GM19351 (cell line): Measurements from ENCODE around the gene SPOCK1.
"Not testable (repeated sequence)": the region's sequence is repeated elsewhere in the genome, so short reads cannot be mapped to it uniquely, and the experiment has no call there.

Source experiments
- ATAC-seq: cut with Tn5 transposase; IDR thresholded peaks from one replicate; pipeline ENCODE4 v1.9.1; 2021; ENCODE audit warnings: mild to moderate bottlenecking, moderate library complexity; ENCODE audit not compliant: unreplicated experiment

Gene SPOCK1

DNA sequence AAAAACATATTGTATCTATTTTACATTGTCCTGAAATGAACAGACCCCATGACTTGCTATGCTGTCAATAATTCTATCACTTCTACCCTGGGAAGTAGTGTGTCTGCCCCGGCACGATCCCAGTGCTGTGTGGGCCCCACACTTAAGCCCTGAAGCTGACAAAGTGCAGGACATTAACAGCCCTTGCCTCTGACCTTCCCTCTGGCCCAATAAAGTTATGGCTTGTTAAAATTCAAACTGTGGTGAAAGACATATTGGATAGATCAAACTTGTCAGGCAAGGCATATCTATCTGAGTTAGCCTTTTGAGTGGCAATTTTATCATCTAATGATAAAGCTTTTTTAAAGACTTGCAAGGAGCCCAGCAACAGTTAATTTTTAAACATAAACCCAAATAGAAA lies 229.2 kb downstream of the SPOCK1 start:
- ATAC-seq, result no peak

DNA sequence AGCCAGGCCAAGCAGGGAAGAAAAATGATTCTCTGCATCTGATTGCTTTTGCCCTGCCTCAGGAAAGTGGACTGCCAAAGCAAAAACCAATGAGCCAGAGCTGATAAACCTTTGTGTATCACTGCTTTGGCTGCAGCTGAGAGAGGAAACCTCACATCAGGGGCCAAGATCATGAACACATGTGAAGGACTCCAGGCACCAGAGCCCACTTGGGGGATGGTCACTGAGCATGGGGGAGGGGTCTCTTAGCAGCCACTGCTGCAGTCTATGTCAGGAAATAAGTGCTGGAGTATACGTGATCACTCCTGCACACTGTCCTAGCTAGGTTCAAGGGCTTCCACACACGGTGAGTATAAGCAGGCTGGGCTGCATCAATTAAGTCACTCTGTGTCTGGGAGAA lies 229.9 kb downstream of the SPOCK1 start:
- ATAC-seq, result no peak

DNA sequence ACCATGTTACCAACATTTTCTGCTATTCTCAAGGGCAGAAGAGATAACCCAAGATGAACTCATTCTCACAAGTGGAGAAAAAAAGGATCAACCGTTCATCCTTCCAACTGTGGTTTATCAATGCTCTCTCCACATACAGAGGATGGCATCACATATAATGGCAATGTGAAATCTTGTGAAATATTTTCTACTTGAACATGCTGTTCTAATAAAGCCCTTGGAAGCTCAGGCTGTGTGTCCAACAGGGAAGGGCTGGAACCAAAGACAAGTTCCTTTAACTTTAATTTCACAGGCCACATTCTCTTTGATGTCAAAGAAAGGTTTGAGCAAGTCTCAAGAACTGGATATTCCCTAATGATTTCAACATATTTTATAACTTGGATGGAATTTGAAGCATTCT lies 230.5 kb downstream of the SPOCK1 start:
- no peak for ATAC-seq

DNA sequence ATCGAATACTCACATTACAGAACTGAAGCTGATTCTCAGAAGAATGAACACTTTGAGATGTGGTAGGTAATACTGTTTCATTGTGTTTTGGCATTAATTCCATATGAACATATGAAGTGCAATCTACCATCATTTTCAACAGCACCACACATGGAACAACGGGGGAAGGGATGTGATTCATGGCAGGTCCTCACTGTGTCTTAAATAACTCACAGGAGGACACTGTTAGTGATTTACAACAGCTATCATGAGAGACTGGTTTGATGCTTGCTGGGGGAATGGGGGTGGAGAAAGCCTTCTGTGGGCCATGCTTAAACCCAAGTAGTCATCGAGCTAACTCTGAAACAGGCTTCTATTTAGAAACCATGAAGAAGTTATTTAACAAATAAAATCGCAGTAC lies 232.9 kb downstream of the SPOCK1 start:
- no peak for ATAC-seq

DNA sequence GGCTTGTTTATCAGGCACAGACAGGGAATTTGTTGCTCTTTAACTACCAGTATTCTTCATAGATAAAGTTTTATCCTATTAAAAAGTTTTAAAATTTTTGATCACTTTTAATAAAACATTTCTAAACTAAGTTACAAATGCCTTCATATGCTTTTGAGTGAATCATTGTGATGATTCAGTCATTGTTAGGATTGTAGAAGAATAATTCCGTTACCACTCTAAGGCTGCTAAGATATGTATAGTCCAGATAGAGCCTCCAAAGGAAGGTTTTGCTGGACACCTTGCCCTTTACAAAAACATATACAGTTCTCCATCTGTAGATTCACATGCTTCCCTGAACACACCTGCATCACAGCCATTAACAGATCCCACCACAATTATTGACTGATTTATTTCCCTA lies 233.7 kb downstream of the SPOCK1 start:
- no peak for ATAC-seq

DNA sequence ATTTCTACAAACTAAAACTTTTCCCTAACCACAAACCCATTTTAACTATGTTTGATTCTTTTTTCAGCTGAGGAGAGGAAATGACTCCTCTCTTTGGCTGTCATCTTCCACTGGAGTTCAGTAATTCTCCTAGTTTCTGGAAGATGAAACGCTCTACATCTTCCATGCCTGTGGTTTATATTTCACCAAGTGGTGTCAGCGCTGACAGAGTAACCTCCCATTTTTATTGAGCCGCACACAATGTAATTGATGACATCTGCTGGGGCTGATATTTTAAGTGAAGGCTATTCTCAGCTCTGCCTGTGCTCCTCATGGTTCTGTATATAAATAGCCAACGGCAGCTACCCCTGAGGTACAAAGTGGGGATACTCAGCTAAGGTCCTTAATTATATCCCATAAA lies 234.6 kb downstream of the SPOCK1 start:
- ATAC-seq, result no peak

DNA sequence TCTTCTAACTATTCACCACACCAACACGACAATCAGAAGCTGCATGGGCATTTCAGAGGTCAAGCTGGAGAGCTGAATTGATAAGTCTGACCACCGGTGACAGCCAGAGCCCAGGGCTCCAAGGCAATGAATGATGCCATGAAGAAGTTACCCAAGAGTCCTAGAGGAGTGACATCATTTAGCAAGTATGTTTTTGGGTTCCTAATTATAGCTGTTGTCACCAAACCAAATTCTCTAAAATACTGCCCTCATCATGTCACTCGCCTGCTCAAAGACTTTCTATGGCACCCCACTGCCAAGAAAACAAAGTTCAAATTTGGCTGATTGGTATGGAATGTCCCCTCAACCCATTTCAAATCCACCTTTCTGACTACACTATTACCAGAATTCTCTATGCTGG lies 235.1 kb downstream of the SPOCK1 start:
- no peak for ATAC-seq

DNA sequence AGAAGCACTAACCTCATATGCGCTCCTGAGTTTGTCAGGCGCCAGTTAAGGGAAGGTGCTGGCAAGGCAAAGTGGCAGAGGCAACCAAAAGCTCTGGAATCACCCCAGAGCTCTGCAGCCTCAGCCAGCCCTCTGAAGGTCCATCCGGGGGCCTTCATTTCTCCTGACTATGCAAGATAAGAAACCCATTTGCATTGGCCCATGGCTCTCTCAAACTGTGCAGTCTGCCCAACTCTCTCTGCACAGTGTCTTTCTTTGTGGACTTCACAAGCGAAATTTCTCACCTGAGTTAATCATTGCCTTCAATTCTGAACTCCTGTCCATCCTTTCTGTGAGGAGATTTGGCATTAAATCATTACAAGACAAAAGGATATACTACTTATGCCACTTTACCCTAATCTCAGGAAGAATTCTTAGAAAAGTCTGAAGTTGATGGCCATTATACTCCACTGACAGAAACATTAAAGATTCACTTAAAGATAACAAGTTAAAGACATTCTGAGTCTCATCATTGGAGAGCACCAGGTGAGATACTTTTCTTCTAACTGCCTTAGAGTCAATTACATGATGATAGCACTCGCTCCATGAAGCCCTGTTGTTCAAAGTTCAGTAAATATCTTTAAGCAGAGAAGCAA lies 235.6 kb downstream of the SPOCK1 start:
- no peak for ATAC-seq

DNA sequence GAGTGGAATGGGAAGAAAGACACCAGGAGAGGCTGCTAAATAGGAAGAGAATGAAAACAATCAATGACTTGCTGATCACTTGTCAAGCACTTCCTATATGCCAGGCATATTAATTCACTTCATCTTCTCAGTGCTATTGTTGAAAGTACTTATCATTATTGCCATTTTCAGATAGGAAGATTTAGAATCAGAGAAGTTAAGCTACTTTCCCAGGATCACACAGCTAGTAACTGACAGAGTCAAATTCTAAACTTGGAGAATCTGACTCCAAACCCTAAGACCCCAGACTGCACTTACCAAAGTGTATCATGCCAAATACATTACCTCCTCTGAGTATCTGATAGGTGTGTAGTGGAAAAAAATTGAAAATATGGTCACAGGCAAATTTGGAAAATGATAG lies 236.3 kb downstream of the SPOCK1 start:
- no peak for ATAC-seq

DNA sequence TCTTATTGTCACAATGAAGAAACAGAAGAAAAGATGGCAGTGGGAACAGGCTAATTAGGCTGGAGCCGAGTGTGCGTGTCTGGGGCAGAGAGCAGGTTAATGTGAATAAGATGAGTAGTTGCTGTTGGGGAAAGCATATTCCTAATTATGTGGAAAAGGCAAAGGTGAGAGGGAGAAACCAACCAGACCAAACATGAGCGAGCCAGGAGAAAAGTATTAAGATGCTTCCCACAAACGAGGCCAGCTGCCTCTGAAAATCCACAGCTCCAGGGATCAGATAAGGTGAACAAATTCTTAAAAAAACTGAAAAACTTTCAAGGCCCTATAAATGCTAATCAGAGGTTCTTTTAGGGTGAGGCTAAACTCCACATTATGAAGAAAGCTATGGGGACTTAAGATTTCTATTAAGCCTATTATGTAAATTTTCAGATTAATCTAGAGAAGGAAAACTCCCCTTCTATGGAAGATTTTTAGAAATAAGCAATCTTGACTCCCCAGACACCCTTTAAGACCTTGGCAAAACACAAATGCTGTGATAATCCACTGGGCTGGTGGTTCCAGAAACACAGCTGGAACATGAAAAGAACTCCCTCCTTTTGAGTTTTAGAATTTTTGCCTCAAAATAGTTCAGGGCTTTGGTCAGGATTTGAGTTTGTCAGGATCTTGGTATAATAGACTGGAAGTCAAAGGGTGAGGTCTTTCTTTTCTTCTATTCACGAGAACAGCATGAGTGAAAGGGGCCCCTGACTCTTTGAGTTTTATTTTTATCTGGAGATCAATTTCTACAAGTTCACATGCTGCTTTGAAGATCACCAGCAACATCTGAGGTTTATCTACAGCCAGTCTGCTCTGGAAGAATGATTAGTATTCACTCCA lies 238.1 kb downstream of the SPOCK1 start:
- no peak for ATAC-seq

DNA sequence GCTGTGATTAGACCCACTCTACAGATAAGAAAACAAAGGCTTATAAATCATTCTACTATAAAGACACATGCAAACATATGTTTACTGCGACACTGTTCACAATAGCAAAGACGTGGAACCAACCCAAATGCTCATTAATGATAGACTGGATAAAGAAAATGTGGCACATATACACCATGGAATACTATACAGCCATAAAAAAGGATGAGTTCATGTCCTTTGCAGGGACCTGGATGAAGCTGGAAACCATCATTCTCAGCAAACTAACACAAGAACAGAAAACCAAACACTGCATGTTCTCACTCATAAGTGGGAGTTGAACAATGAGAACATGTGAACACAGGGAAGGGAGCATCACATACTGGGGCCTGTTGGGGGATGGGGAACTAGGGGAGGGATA lies 240.0 kb downstream of the SPOCK1 start:
- not testable (repeated sequence) for ATAC-seq

DNA sequence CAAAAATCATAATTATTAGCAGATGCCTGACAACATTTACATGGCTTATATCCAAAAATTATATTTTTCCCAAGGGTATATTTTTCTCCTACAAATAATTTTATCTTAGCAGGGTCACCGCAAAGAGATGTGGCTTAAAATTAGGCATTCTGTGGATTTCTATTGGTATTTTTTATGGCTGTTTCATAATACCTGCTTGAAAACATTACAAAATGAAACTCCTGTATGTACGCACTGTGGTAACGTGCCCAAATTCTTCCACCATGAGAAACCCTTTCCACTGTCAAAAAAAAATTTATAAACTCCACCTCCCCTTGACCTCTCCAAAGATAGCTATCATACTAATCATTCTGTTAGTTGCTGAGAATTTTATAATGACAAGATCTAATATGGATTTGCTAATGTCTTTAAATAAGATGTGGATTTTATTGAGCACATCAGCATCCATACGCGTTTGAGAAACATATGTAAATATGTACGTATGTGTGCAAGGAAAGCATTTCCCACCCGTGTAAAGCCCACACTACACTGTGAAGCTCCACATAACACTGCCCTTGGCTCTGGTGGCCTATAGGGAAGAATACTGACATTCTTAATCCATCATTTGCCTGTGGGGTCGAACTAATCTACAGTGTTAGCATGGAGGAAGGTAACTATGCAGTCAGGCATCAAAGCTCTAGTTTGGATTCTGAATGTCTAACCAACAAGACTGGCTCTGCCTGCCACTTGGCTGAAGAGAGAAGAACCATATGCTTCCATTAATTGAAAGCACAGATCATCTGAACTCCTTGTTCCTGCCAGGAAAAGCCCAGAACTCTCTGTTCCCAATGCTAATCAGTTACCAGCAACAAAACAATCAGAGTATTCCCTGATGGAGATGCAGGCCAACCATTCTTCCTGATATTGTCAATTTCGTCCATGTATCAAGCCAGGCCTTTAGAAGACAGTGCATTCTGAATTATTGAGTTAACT lies 244.7 kb downstream of the SPOCK1 start:
- ATAC-seq, result no peak

DNA sequence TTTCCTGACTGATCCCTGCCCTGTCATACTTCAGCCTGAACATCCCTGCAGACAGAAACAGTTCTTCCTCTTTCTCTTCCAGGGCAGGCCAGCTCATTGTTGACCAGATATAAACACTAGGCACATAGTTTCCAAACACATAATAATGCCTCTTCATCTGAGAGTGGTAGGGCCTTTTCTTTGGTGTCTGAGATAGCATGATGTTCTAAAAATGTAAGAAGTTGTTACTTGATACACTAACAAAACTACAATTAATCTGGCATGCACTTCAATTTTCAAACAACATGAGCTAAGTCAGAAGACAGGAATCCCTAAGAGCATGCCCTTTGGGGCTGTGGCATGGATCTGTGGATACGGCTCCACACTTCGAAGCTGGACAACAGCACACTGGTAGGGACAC lies 246.6 kb downstream of the SPOCK1 start:
- no peak for ATAC-seq

DNA sequence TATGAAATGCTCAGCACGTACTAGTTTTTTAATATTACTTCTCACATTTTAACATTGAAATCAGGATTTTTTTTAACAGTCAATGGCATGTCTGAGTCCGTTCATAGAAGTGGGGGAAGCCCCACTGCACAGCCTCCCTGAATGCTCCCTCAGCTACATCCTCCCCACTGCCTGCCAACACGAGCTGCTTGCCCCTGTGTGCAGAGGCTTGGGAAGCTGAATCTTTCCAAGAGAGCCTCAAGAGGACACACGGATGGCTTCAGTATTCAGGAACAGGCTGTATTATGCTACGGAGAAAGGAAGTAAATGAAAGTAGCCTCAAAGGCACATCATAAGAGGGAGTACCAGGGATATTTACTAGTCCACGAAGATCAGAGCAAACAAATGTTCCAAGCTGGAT lies 248.7 kb downstream of the SPOCK1 start:
- ATAC-seq, result no peak

DNA sequence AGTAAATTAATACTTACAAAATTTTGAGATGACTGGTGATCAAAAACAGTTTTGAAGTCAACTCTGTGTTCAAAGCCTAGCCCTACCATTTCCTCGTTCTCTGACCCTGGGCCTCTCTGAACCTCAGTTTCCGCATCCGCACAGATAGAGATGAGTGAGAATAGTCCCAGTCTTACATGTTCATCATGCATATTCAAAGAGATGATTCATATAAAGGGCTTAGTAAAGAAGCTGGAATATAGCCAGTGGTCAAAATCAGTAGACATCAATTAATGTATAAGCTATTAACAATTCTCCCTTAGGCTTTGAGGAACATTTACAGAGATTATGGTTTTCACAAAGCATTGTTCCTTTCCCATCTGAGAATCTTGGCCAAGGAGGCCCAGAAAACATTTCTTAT lies 250.6 kb downstream of the SPOCK1 start:
- ATAC-seq, result no peak

DNA sequence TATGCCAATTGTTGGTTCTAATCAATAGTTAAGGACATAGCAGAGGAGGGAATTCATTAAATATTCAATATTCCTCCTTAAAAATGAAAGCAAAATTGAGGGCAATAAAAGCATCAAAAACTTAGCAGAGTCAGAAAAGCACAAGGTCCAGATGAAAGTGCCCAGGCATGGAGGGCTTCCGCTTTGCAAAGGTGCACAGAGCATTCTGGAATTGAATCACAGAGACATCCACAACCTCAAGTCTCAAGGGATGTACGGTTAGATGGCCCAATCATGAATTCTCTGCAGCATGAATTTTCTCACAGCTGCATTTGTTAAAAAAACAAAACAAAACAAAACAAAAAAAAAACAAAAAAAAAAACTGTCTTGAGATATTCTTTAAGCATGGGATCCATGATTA lies 253.7 kb downstream of the SPOCK1 start:
- ATAC-seq, result no peak

DNA sequence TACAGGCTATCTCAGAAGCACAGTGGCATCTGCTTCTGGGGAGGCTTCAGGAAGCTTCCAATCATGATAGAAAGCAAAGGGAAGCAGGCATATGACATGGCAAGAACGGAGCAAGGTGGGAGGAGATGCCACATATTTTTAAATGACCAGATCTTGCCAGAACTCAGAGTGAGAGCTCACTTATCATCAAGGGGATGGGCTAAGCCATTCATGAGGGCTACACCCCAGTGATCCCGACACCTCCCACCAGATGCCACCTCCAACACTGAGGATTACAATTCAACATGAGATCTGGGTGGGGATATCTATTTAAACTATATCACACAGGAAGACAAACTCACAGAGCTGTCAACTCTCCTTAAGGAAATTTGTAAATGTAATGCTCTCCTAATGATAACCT lies 258.8 kb downstream of the SPOCK1 start:
- ATAC-seq, result no peak

DNA sequence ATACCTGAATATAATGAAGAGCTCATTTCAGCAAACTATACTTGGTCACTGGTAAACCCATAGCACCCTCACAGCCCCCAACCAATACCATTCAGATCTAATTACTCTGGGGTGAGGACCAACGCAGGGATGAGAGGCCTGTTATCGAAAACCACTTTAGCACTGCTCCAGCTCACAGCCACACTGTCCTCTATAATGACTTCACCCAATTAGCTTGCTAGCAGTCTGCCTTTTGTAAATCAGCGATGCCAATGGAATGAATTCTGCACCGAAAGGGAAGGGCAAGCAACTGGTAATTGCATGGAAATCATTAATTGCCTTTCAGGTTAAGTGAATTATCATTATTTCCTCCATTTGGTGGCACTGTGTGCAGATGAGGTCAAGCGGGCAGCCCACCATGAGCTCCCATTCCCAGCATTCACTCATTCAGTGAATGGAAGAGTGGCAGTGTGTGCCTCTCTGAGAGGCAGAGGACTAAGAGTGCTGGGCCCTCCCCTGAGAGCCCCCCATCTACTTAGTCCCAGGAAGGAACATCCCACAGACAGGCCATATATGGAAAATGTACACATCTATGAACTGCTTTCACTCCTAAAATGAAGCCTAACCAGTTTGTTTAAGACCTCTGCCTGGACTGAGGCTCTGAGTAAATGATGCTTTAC lies 262.1 kb downstream of the SPOCK1 start:
- no peak for ATAC-seq

DNA sequence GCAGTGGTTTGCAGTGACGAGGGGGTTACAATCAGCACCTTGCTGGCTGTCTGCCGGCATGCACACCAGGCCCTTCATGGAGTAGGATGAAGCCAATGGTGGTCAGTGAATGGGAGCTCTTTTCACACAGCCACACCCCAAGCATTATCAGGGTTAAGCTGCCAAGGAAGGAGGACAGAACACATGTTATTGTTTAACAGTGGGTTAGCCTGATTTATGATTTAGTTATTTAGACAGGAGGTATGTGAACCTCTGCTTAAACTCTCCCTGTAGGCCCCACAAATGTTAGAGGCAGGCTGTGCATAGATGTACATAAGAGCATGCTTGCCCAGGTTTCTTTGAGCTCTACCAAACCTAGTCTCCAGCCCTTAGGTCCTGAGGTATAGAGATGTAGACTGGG lies 262.9 kb downstream of the SPOCK1 start:
- no peak for ATAC-seq

DNA sequence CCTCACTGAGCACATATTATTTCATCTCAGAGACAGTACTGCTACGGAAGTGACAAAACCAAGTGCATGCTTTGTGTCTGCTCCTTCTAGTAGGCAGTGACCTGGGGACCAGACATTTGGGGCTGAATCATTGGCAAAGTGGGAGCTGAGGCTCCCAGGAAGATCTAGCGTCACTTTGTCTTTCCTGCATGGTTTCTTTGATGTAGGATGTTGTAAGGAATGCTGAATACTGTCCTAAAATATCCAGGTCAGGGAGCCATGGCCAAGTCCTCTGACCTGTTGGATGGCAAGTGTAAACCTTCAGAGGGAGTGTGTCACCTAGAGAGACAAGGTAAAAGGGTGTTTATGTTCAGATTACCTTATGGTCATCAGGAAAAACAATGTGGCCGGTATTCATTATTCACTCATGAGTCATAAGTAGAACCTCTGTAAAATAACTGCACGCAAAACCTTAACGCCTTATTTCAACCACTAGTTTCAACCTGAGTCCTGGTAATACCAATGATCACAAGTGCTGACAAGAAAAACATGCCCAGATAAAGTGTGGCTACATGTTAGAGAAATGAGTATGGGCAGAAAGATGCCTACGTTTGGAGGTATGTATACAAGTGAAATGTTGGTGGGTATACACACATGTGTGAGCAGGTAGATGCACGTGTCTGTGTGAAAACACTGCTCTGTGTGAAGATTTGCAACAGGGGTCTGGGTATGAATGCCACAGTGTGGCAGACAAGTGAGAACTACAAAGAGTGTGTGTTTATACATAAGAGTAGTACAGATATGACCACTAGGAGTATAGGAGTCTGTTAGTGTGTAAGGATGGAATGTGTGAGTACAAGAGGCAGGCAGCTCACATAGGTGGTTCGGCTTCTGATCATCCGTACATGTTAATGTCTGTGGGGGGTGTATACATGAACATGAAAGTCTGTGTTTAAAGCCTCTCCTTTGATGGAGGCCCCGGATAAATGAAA lies 263.9 kb downstream of the SPOCK1 start:
- ATAC-seq, result peak; percentile 85
